Measurements from ENCODE around the gene TGFBR3L.
A peak's percentile ranks its signal among the peaks of the same experiment; 100 is the strongest.
"Not testable (repeated sequence)": the region's sequence is repeated elsewhere in the genome, so short reads cannot be mapped to it uniquely, and the experiment has no call there.

TGFBR3L gene

GRCh38 chr19:7887408-7888144, 27.1 kb upstream of the TGFBR3L start:
- CTCF ChIA-PET: interaction anchor here (0.6 to 0.7 kb wide), 3 partner anchors 11 to 16 kb away, joined by 3 to 6 read pairs (median 6); partner anchors contain the start of gene MAP2K7
- no peak for TF ChIP-seq CTCF (conservative IDR thresholded peaks at IDR 0.05; ENCODE audit: low read depth)
- POLR2A ChIA-PET (ENCODE audit: low non-redundant PET): interaction anchor here (0.6 to 1.4 kb wide), 4 partner anchors 8 to 33 kb away, joined by 3 to 6 read pairs (median 4); no protein-coding TSS in a partner anchor
- DNase-seq (ENCODE audit: low spot score): no peak
- peak overlapping the region; percentile 63 for H3K27ac ChIP-seq

GRCh38 chr19:7888145-7888825, 26.3 kb upstream of the TGFBR3L start, which contains the start of gene LRRC8E:
Gene LRRC8E, plus strand, starts transcription at chr19:7888510. Its CDS starts 7,094 bp downstream, at chr19:7895604.
- ChIA-PET POLR2A (ENCODE audit: low non-redundant PET) (interaction anchor here (0.6 to 1.4 kb wide), 7 partner anchors 9 to 493 kb away, joined by 3 to 6 read pairs (median 5); partner anchors contain the start of gene MAP2K7), CTCF (interaction anchor here (0.6 to 0.7 kb wide), 2 partner anchors 14 to 1047 kb away, joined by 6 read pairs; no protein-coding TSS in a partner anchor)
- peak within 1 kb of the TSS; percentile 63 for H3K27ac ChIP-seq
- DNase-seq (ENCODE audit: low spot score): peak; percentile 85
- TF ChIP-seq CTCF (conservative IDR thresholded peaks at IDR 0.05; ENCODE audit: low read depth): no peak

GRCh38 chr19:7888826-7889217, 25.8 kb upstream of the TGFBR3L start:
- no peak for DNase-seq (ENCODE audit: low spot score)
- no peak for TF ChIP-seq CTCF (conservative IDR thresholded peaks at IDR 0.05; ENCODE audit: low read depth)
- ChIA-PET POLR2A (ENCODE audit: low non-redundant PET) (interaction anchor here (0.6 to 1.4 kb wide), 6 partner anchors 9 to 494 kb away, joined by 3 to 6 read pairs (median 6); partner anchors contain the start of gene MAP2K7), CTCF (interaction anchor here (0.6 kb wide), 1 partner anchor 1047 kb away, joined by 6 read pairs; no protein-coding TSS in a partner anchor)
- peak overlapping the region; percentile 63 for H3K27ac ChIP-seq

DNA sequence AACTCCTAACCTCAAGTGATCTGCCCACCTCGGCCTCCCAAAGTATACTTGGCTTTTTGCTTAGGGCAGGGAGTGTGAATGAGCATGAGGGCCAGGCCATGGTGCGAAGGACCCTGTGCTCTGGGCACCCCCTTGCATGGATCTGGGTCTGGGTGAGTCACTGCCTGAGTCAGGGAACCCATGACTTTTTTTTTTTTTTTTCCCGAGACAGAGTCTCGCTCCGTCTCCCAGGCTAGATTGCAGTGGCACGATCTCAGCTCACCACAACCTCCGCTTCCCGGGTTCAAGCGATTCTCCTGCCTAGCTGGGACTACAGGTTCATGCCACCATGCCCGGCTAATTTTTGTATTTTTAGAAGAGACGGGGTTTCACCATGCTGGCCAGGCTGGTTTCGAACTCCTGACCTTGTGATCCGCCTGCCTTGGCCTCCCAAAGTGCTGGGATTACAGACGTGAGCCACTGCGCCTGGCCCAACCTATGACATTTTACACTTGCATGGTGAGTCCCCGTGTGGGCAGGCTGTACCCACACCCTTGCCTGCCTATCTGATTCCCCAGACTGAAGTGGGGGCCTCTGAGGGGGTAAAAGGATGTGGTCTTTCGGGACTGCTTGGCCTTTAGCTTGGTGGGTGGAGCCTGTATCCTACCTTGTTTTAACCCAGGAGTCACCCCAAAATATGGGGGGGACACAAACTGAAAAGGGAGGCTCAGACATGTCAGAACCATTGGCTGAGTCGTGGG, 21.1 kb upstream of the TGFBR3L start:
- ChIA-PET CTCF (interaction anchor here (0.6 to 1.3 kb wide), 2 partner anchors 24 to 59 kb away, joined by 3 to 4 read pairs; no protein-coding TSS in a partner anchor), POLR2A (ENCODE audit: low non-redundant PET) (interaction anchor here (0.6 kb wide), 2 partner anchors 8 to 465 kb away, joined by 7 to 8 read pairs; no protein-coding TSS in a partner anchor)
- peak overlapping the region; percentile 95 for H3K27ac ChIP-seq
- not testable (repeated sequence) for DNase-seq (ENCODE audit: low spot score)

DNA sequence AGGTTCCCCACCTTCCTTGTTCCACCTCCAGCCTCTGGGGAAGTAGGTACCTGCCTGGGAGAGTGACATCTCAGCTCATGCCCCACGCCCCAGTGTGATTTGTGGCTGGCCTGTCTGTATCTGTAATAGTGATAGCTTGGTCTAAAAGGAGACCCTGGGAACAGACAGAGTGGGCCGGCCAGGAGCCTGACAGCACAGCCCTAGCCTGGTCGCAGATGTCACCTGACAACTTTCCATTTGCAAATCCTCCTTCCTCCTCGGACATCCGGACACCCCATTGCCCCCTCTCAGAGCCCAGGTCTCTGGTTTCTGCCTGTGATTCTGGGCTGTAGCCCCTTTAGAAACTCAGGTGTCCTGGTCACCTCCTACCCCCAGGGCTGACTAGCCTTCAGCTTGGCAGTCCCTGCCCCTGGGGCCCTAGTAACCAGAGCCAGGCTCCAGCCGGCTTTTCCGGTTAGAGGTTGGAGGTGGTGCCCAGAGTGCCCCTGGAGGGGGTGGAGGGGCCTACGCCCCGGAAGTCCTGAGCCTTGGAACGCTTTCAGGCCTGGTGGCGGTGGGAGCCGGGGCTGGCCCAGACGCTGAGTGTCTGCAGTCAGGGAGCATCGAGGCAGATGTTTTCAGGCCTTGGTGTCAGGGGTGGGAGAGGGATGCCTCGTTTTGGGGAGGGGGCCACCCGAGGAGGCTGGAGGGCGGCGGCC, 19.9 kb upstream of the TGFBR3L start:
- POLR2A ChIA-PET (ENCODE audit: low non-redundant PET): interaction anchor here (0.6 kb wide), 1 partner anchor 24 kb away, joined by 4 read pairs; no protein-coding TSS in a partner anchor
- TF ChIP-seq CTCF (conservative IDR thresholded peaks at IDR 0.05; ENCODE audit: low read depth): no peak

GRCh38 chr19:7895565-7895964, 19.1 kb upstream of the TGFBR3L start:
- no peak for DNase-seq (ENCODE audit: low spot score)
- peak overlapping the region; percentile 95 for H3K27ac ChIP-seq

More for the DNA sequence above, 19.9 kb upstream of the TGFBR3L start:
- CTCF ChIA-PET: interaction anchor here (0.6 to 1.3 kb wide), 3 partner anchors 17 to 94 kb away, joined by 3 to 5 read pairs (median 4); no protein-coding TSS in a partner anchor
- peak; percentile 50 for DNase-seq (ENCODE audit: low spot score)
- H3K27ac ChIP-seq: peak overlapping the region; percentile 95

More at GRCh38 chr19:7895565-7895964, 19.1 kb upstream of the TGFBR3L start:
- CTCF ChIA-PET: no interaction called here
- POLR2A ChIA-PET (ENCODE audit: low non-redundant PET): no interaction called here
- no peak for TF ChIP-seq CTCF (conservative IDR thresholded peaks at IDR 0.05; ENCODE audit: low read depth)

All from RWPE1 (cell line).